ENCODE results near the gene LRRC23. TPM values are rescaled to one million over a fixed set of nuclear protein-coding genes. Genes with fewer than 3 reads are reported as not detected.

Gene LRRC23
- polyA plus RNA-seq, 1 of the 3 experiments (the other 2 are of a cell fraction): 11.9 TPM

DNA sequence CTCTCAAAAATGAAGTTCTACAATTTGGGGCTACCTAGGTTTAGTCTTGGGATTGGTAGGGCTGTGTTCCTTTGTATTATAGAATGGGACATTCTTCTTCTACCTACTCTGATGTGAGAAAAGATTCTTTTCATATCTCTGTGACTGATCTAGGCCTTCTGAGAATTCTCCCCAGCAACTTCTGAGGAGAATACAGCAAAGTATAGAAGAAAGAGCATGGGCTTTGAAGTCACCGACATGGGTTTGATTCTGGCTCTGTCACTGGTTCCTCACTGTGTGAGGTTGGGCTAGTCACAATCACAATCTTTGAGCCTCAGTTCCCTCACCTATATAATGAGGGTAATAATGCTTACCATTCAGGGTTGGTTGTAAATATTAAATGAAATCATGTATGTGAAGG lies 28.1 kb downstream of the LRRC23 start:
- no peaks in the 10 kb centered on the region for H3K9me3 ChIP-seq
- DNase-seq: no peak
- WGBS (ENCODE audit: low lambda C conversion rate): 93% methylated on average over 1 of the region's 1 CpG
- H3K27me3 ChIP-seq (ENCODE audit: insufficient read depth): no peaks in the 10 kb centered on the region
- H3K79me2 ChIP-seq (ENCODE audit: insufficient read depth): peaks cover 79% of the 10 kb centered on the region
- H3K4me1 ChIP-seq (ENCODE audit: control insufficient read depth in 1 of 2, insufficient read depth in 2 of 2, low read depth in 1 of 2, low read length in 1 of 2): peaks cover 11 to 20% of the 10 kb centered on the region in 2 experiments
- H4K20me1 ChIP-seq (ENCODE audit: insufficient read depth): peaks cover 57% of the 10 kb centered on the region
- H3K9ac ChIP-seq: no peak overlapping the region; the same call in 1 of the 2 replicates
- ChIA-PET CTCF (interaction anchor here (0.9 to 9.2 kb wide), 3 partner anchors 9 to 60 kb away, joined by 3 to 134 read pairs (median 33); partner anchors contain the start of genes C12orf57 and RNU7-1), POLR2A (interaction anchor here (1.2 to 2.2 kb wide), 2 partner anchors 11 kb away, joined by 3 to 8 read pairs; partner anchors contain the start of genes C12orf57 and RNU7-1)
- peaks cover 42 to 58% of the 10 kb centered on the region in 2 experiments for H3K36me3 ChIP-seq (replicated peaks in 1 of 2; ENCODE audit: control insufficient read depth in 1 of 2, insufficient read depth in 2 of 2, low read length in 1 of 2)
- no peak overlapping the region for H3K4me2 ChIP-seq
- H3K9me2 ChIP-seq: no peaks in the 10 kb centered on the region
- H3K4me3 ChIP-seq (ENCODE audit: low read depth in 2 of 2, low read length in 1 of 2): no peak overlapping the region
- H2AFZ ChIP-seq (ENCODE audit: low read depth): no peak overlapping the region
- TF ChIP-seq RFX5 (IDR thresholded peaks at IDR 0.05; ENCODE audit: low read length) (no peak), EP300 (IDR thresholded peaks at IDR 0.05; ENCODE audit: borderline replicate concordance in 1 of 2, low read depth in 1 of 2, low read length in 1 of 2) (no peak), TAF1 (IDR thresholded peaks at IDR 0.05; ENCODE audit: borderline replicate concordance, low read depth, low read length) (no peak), CHD2 (IDR thresholded peaks at IDR 0.05; ENCODE audit: low read length, partially characterized antibody) (no peak), NFIC (IDR thresholded peaks at IDR 0.05; ENCODE audit: borderline replicate concordance) (no peak), TEAD4 (IDR thresholded peaks at IDR 0.05; ENCODE audit: borderline replicate concordance, insufficient read depth) (no peak), SMC3 (IDR thresholded peaks at IDR 0.05; ENCODE audit: low read depth, low read length) (no peak), RXRA (IDR thresholded peaks at IDR 0.05; ENCODE audit: borderline replicate concordance, low read depth) (no peak), MXI1 (IDR thresholded peaks at IDR 0.05; ENCODE audit: low read depth, low read length) (no peak), RAD21 (IDR thresholded peaks at IDR 0.05; ENCODE audit: low read length) (no peak), GABPA (IDR thresholded peaks at IDR 0.05; ENCODE audit: low read depth) (no peak), GATA2 (CRISPR knock-in tag; IDR thresholded peaks at IDR 0.05) (no peak), ELF1 (IDR thresholded peaks at IDR 0.05) (no peak), EZH2phosphoT487 (IDR thresholded peaks at IDR 0.05; ENCODE audit: borderline replicate concordance, low read depth) (no peak), TCF12 (IDR thresholded peaks at IDR 0.05) (no peak)
- TF ChIP-seq, protein P1, sequence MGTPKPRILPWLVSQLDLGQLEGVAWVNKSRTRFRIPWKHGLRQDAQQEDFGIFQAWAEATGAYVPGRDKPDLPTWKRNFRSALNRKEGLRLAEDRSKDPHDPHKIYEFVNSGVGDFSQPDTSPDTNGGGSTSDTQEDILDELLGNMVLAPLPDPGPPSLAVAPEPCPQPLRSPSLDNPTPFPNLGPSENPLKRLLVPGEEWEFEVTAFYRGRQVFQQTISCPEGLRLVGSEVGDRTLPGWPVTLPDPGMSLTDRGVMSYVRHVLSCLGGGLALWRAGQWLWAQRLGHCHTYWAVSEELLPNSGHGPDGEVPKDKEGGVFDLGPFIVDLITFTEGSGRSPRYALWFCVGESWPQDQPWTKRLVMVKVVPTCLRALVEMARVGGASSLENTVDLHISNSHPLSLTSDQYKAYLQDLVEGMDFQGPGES (IDR thresholded peaks at IDR 0.05; ENCODE audit: low read depth, low read length): no peak
- TF ChIP-seq, protein P2, sequence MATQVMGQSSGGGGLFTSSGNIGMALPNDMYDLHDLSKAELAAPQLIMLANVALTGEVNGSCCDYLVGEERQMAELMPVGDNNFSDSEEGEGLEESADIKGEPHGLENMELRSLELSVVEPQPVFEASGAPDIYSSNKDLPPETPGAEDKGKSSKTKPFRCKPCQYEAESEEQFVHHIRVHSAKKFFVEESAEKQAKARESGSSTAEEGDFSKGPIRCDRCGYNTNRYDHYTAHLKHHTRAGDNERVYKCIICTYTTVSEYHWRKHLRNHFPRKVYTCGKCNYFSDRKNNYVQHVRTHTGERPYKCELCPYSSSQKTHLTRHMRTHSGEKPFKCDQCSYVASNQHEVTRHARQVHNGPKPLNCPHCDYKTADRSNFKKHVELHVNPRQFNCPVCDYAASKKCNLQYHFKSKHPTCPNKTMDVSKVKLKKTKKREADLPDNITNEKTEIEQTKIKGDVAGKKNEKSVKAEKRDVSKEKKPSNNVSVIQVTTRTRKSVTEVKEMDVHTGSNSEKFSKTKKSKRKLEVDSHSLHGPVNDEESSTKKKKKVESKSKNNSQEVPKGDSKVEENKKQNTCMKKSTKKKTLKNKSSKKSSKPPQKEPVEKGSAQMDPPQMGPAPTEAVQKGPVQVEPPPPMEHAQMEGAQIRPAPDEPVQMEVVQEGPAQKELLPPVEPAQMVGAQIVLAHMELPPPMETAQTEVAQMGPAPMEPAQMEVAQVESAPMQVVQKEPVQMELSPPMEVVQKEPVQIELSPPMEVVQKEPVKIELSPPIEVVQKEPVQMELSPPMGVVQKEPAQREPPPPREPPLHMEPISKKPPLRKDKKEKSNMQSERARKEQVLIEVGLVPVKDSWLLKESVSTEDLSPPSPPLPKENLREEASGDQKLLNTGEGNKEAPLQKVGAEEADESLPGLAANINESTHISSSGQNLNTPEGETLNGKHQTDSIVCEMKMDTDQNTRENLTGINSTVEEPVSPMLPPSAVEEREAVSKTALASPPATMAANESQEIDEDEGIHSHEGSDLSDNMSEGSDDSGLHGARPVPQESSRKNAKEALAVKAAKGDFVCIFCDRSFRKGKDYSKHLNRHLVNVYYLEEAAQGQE (IDR thresholded peaks at IDR 0.05; ENCODE audit: low read depth, low read length): no peak
- TF ChIP-seq, protein P3, sequence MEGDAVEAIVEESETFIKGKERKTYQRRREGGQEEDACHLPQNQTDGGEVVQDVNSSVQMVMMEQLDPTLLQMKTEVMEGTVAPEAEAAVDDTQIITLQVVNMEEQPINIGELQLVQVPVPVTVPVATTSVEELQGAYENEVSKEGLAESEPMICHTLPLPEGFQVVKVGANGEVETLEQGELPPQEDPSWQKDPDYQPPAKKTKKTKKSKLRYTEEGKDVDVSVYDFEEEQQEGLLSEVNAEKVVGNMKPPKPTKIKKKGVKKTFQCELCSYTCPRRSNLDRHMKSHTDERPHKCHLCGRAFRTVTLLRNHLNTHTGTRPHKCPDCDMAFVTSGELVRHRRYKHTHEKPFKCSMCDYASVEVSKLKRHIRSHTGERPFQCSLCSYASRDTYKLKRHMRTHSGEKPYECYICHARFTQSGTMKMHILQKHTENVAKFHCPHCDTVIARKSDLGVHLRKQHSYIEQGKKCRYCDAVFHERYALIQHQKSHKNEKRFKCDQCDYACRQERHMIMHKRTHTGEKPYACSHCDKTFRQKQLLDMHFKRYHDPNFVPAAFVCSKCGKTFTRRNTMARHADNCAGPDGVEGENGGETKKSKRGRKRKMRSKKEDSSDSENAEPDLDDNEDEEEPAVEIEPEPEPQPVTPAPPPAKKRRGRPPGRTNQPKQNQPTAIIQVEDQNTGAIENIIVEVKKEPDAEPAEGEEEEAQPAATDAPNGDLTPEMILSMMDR (IDR thresholded peaks at IDR 0.05): no peak
- TF ChIP-seq, protein P4, sequence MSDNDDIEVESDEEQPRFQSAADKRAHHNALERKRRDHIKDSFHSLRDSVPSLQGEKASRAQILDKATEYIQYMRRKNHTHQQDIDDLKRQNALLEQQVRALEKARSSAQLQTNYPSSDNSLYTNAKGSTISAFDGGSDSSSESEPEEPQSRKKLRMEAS (IDR thresholded peaks at IDR 0.05; ENCODE audit: low read depth): no peak
- TF ChIP-seq, protein P5, sequence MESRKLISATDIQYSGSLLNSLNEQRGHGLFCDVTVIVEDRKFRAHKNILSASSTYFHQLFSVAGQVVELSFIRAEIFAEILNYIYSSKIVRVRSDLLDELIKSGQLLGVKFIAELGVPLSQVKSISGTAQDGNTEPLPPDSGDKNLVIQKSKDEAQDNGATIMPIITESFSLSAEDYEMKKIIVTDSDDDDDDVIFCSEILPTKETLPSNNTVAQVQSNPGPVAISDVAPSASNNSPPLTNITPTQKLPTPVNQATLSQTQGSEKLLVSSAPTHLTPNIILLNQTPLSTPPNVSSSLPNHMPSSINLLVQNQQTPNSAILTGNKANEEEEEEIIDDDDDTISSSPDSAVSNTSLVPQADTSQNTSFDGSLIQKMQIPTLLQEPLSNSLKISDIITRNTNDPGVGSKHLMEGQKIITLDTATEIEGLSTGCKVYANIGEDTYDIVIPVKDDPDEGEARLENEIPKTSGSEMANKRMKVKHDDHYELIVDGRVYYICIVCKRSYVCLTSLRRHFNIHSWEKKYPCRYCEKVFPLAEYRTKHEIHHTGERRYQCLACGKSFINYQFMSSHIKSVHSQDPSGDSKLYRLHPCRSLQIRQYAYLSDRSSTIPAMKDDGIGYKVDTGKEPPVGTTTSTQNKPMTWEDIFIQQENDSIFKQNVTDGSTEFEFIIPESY (IDR thresholded peaks at IDR 0.05; ENCODE audit: borderline replicate concordance, low read depth): no peak
- H3K27ac ChIP-seq (ENCODE audit: low read depth in 2 of 2, low read length in 1 of 2): peak overlapping the region in 1 of 2 experiments; percentile 15; a peak in 1 of 4 replicates
- H3F3A ChIP-seq (replicated peaks; ENCODE audit: insufficient read depth): peaks cover 23% of the 10 kb centered on the region
